Activated gamma-delta T cell (primary cell): ENCODE measurements around the gene RNF114.
"Not testable (repeated sequence)": the region's sequence is repeated elsewhere in the genome, so short reads cannot be mapped to it uniquely, and the experiment has no call there.

Source experiments
- DNase-seq: peaks from one replicate; lab custom pipeline; 2025; lab: John Stamatoyannopoulos, UW

The RNF114 gene

GRCh38 chr20:49986049-49986448 lies 49.9 kb downstream of the RNF114 start:
- DNase-seq: no peak

DNA sequence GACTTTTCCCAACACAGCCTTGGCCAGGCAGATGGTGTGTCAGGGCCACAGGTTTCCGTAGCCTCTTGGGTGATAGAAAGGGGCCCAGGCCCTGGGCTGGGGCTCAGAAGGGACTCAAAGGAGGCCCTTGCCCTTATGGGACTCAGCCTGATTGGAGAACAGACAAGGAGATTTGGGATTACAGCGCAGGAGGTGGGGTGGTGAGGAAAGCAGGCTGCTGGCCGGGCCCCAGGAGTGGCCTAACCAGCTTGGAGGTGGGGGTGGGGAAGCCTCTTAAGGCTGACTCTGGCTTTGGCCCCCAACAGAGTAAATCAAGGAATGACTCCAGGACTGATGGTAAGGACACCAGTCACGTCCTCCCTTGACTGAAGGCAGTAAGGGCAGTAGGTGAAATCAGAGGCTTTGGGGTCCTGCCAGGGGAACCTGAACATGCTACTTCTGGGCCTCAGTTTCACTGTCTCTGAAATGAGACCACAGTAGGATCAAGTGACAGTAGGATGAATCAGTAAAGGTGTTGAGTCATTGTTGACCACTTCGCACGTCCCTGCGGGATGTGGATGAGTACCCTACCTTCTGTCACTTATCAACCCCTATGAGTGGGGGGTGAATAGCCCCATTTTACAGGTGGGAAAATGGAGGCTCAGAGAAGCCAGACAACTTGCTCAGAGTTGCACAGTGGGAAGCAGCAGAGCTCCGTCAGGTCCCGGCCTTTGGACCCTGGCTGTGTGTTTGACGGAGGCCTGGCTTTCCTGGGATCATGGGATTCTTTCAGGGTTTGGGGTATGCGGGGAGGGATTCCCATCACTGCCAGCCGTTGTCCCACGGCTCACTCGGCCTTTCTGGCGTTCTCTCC lies 51.0 kb downstream of the RNF114 start:
- DNase-seq: no peak

DNA sequence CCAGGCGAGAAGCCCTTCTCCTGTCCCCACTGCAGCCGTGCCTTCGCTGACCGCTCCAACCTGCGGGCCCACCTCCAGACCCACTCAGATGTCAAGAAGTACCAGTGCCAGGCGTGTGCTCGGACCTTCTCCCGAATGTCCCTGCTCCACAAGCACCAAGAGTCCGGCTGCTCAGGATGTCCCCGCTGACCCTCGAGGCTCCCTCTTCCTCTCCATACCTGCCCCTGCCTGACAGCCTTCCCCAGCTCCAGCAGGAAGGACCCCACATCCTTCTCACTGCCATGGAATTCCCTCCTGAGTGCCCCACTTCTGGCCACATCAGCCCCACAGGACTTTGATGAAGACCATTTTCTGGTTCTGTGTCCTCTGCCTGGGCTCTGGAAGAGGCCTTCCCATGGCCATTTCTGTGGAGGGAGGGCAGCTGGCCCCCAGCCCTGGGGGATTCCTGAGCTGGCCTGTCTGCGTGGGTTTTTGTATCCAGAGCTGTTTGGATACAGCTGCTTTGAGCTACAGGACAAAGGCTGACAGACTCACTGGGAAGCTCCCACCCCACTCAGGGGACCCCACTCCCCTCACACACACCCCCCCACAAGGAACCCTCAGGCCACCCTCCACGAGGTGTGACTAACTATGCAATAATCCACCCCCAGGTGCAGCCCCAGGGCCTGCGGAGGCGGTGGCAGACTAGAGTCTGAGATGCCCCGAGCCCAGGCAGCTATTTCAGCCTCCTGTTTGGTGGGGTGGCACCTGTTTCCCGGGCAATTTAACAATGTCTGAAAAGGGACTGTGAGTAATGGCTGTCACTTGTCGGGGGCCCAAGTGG lies 51.9 kb downstream of the RNF114 start:
- DNase-seq: no peak

GRCh38 chr20:49989234-49990065 lies 53.3 kb downstream of the RNF114 start:
- DNase-seq: no peak

DNA sequence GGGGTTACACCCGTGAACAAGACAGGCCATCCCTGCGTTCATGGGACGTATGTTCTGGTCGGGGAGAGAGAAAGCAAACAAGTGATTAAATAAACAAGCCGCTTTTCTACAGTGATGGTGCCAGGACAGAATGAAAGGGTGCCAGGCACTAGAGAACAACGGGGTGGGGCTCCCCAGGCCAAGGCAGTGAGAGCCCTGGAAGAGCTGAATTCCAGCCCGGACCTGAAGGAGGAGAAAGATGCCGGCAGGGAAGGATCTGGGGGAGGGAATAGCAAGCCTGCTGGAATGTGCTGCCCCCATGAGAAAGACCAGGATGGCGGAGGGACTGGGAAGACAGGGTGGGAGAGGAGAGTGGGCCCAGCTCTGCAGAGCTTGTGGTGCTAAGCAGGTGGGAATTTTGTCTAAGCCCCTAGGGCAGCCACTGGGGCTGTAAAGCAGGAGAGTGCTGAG lies 54.1 kb downstream of the RNF114 start:
- DNase-seq: no peak

GRCh38 chr20:49993301-49993751 lies 57.1 kb downstream of the RNF114 start:
- no peak for DNase-seq

- no peak for DNase-seq
Measured at GRCh38 chr20:49995586-49995985, 59.4 kb downstream of the RNF114 start.

DNA sequence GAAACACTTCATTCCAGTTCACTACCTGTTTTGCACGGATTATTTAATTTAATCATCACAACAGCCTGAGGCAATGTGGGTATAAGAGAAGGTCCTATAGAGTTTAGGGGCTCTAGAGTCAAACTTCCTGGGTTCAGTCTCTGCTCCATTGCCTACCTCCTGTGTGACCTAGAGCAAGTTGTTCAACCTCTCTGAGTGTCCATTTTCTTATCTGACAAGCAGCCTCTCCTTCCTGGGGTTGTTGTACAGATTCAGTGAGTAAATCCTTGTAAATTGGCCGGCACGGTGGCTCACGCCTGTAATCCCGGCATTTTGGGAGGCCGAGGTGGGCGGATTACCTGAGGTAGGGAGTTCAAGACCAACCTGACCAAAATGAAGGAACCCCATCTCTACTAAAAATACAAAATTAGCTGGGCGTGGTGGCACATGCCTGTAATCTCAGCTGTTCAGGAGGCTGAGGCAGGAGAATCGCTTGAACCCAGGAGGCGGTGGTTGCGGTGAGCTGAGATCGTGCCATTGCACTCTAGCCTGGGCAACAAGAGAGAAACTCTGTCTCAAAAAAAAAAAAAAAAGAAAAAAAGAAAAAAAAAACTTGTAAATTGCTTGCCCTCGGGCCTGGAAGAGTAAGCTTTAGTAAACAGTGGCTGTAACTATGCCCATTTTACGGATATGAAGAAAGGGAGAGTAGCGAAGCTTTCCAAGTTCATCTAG lies 62.4 kb downstream of the RNF114 start:
- not testable (repeated sequence) for DNase-seq

- no peak for DNase-seq
Measured at GRCh38 chr20:49999329-49999728, 63.1 kb downstream of the RNF114 start.

GRCh38 chr20:50000548-50001222 lies 64.5 kb downstream of the RNF114 start:
- not testable (repeated sequence) for DNase-seq

- no peak for DNase-seq
Measured at GRCh38 chr20:50001784-50002311, 65.7 kb downstream of the RNF114 start.

DNA sequence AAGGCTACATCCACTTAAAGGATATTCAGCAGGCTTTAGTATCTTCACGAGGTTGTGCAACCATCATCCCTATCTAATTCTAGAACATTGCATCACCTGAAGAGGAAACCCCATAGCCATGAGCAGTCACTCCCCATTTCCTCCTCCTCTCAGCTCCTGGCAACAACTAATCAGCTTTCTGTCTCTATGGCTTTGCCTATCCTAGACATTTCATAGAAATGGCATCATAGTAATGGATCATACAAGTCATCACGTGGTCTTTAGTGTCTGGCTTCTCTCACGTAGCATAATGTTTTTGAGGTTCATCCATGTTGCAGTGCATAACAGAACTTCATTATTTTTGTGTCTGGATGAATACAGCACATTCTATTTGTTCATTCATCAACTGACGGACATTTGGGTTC lies 67.1 kb downstream of the RNF114 start:
- no peak for DNase-seq
